ENCODE data around the gene WASF3. TPM values are rescaled to one million over a fixed set of nuclear protein-coding genes. Genes with fewer than 3 reads are reported as not detected.
A peak's percentile ranks its signal among the peaks of the same experiment; 100 is the strongest.

Gene WASF3
- total and polyA plus RNA-seq, 2 experiments from 2014 or later = 9.9 to 20.7 TPM

DNA sequence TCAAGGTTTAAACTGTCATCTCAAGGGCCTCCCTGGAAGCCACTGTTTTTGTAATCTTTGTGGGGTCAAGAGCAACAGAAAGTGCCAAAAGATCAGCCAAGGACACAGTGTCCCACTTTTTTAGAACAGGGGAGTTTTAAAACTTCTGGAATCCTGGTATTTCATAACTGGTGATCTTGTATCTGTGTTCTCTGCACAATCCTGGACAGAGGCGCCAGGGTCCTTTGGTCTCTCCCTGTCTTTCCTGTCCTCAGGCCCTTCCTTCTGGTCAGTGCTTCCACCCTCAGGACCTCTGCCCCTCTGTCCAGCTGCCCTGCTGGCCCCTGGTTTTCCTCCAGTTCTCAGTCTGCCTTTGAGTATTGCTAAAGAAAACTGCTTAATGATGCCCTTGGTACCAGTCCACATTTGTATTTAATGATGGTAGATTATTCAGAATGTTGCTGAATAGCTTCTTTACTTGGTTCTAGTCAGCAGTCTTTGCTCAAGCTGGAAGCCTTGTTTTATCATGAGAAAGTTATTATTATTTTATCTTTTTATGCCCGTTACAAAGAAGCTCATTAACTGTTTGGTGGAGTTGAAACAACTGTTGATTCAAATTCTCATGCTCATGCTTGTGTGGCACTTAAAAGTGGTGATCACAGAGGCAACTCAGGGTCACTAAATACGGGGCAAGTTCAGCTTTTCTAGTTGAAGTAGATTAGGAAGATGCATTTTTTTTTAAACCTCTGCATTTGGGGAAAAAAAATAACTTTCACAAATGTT, 47.5 kb downstream of the WASF3 start:
- Histone ChIP-seq H3K4me3 (no peak overlapping the region), H3K4me1 (ENCODE audit: insufficient read depth) (peaks cover 3% of the 10 kb centered on the region; the same call in 1 of the 2 replicates), H4K20me1 (replicated peaks; ENCODE audit: insufficient read depth) (peaks cover 12% of the 10 kb centered on the region; the same call in 1 of the 2 replicates), H2AFZ (no peak overlapping the region), H3K4me2 (no peak overlapping the region), H3K27me3 (ENCODE audit: insufficient read depth) (no peaks in the 10 kb centered on the region), H3K27ac (ENCODE audit: low read depth) (no peak overlapping the region), H3K36me3 (ENCODE audit: insufficient read depth) (no peaks in the 10 kb centered on the region), H3K79me2 (replicated peaks; ENCODE audit: insufficient read depth) (peaks cover 63% of the 10 kb centered on the region), H3F3A (replicated peaks; ENCODE audit: low read depth) (no peaks in the 10 kb centered on the region), H3K9me2 (ENCODE audit: insufficient read depth) (no peaks in the 10 kb centered on the region)
- Mint-ChIP-seq H3K27ac (no peak overlapping the region), H3K36me3 (ENCODE audit: low read depth) (no peaks in the 10 kb centered on the region), H3K4me1 (peaks cover 37% of the 10 kb centered on the region), H3K9me3 (no peaks in the 10 kb centered on the region), H3K27me3 (ENCODE audit: insufficient read depth, low read depth, poor library complexity) (no peaks in the 10 kb centered on the region), H3K4me3 (no peak overlapping the region)
- no peak for ATAC-seq
- DNase-seq (ENCODE audit: low spot score) = no peak
- TF ChIP-seq, protein P1, sequence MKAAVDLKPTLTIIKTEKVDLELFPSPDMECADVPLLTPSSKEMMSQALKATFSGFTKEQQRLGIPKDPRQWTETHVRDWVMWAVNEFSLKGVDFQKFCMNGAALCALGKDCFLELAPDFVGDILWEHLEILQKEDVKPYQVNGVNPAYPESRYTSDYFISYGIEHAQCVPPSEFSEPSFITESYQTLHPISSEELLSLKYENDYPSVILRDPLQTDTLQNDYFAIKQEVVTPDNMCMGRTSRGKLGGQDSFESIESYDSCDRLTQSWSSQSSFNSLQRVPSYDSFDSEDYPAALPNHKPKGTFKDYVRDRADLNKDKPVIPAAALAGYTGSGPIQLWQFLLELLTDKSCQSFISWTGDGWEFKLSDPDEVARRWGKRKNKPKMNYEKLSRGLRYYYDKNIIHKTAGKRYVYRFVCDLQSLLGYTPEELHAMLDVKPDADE (IDR thresholded peaks at IDR 0.05) = no peak
- TF ChIP-seq EZH2phosphoT487 (IDR thresholded peaks at IDR 0.05; ENCODE audit: unreplicated experiment) (no peak), ZNF114 (CRISPR knock-in tag; IDR thresholded peaks at IDR 0.05) (no peak), ZNF331 (CRISPR knock-in tag; IDR thresholded peaks at IDR 0.05; ENCODE audit: low read depth) (no peak), REST (IDR thresholded peaks at IDR 0.05; ENCODE audit: unreplicated experiment) (no peak), NANOG (IDR thresholded peaks at IDR 0.05; ENCODE audit: borderline replicate concordance) (no peak), EZH2 (IDR thresholded peaks at IDR 0.05; ENCODE audit: low read depth, unreplicated experiment) (no peak)

DNA sequence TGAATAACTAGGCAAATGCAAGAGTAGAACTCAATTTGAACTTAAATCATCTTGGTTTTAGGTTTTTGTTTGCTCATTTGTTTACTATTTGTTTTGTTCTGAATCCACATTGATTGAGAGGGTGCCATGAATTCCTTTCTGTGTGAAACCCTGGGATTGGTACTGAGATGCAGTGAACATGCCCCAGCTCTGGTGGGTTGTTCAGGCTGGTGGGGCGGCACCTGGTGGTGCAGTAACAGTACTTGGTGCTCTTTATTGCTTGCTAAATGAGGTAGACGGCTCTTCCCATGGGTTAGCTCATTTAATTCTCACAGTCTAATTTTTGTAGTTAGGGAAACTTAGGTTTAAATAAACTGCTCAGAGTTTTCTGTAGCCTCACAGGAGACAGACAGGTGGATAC, 48.4 kb downstream of the WASF3 start:
- Mint-ChIP-seq H3K9me3 (no peaks in the 10 kb centered on the region), H3K27me3 (ENCODE audit: insufficient read depth, low read depth, poor library complexity) (no peaks in the 10 kb centered on the region), H3K4me1 (peaks cover 31% of the 10 kb centered on the region), H3K27ac (peak overlapping the region; percentile 53; the same call in 1 of the 2 replicates), H3K4me3 (no peak overlapping the region), H3K36me3 (ENCODE audit: low read depth) (no peaks in the 10 kb centered on the region)
- H3K9me2 ChIP-seq (ENCODE audit: insufficient read depth) = no peaks in the 10 kb centered on the region
- TF ChIP-seq CREB1 (CRISPR knock-in tag; IDR thresholded peaks at IDR 0.05; ENCODE audit: low read depth) (no peak), CTCF (conservative IDR thresholded peaks at IDR 0.05; ENCODE audit: low read depth in 2 of 2) (peak; percentile 63 to 66)
- ATAC-seq = peak; percentile 96
- no peak overlapping the region for H3K4me2 ChIP-seq
- H3K27ac ChIP-seq (ENCODE audit: low read depth) = no peak overlapping the region
- no peaks in the 10 kb centered on the region for H3F3A ChIP-seq (replicated peaks; ENCODE audit: low read depth)
- H3K79me2 ChIP-seq (replicated peaks; ENCODE audit: insufficient read depth) = peaks cover 56% of the 10 kb centered on the region
- peaks cover 12% of the 10 kb centered on the region; the same call in 1 of the 2 replicates for H4K20me1 ChIP-seq (replicated peaks; ENCODE audit: insufficient read depth)
- H2AFZ ChIP-seq = no peak overlapping the region
- DNase-seq (ENCODE audit: low spot score) = peak; percentile 78
- H3K4me1 ChIP-seq (ENCODE audit: insufficient read depth) = peaks cover 3% of the 10 kb centered on the region; the same call in 1 of the 2 replicates
- no peaks in the 10 kb centered on the region for H3K27me3 ChIP-seq (ENCODE audit: insufficient read depth)
- no peak overlapping the region for H3K4me3 ChIP-seq
- no peaks in the 10 kb centered on the region for H3K36me3 ChIP-seq (ENCODE audit: insufficient read depth)

All from GM23338 (cell line).